ENCODE results near the gene ZC2HC1B.

Gene ZC2HC1B

DNA sequence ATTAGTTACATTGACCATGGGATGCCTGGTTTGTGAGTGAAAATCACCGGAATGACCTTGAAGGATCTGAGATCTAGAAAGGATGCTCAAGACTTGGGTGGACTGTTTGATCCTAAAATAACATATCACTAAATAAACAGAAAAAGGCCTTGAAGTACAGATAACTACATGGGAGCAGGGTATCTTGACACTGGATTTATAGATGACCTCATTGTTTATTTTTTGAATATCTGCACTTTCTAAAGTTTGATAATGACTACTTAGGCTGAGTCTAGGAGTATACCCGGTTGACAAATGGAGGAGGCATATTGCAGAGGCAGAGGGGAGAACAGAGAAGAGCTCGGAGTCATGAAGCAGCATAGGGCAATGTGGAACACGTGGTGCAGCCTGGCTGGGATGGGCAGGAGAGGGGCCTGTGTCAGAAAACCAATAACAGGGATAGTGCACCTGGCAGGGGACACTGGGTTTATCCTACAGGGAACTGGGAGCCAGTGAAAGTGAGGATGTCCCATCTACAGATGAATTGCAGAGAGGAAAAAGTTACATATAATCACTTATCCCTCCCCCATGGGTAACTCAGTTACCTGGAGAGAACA lies 93.5 kb downstream of the ZC2HC1B start:
- no peak overlapping the region for H3K27ac ChIP-seq
- no peaks in the 10 kb centered on the region for H3K36me3 ChIP-seq
- no peak overlapping the region for H3K4me3 ChIP-seq (ENCODE audit: low read depth, low read length)
- TF ChIP-seq, protein P1, sequence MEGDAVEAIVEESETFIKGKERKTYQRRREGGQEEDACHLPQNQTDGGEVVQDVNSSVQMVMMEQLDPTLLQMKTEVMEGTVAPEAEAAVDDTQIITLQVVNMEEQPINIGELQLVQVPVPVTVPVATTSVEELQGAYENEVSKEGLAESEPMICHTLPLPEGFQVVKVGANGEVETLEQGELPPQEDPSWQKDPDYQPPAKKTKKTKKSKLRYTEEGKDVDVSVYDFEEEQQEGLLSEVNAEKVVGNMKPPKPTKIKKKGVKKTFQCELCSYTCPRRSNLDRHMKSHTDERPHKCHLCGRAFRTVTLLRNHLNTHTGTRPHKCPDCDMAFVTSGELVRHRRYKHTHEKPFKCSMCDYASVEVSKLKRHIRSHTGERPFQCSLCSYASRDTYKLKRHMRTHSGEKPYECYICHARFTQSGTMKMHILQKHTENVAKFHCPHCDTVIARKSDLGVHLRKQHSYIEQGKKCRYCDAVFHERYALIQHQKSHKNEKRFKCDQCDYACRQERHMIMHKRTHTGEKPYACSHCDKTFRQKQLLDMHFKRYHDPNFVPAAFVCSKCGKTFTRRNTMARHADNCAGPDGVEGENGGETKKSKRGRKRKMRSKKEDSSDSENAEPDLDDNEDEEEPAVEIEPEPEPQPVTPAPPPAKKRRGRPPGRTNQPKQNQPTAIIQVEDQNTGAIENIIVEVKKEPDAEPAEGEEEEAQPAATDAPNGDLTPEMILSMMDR (IDR thresholded peaks at IDR 0.05; ENCODE audit: low read depth, low read length), result no peak
- H3K27me3 ChIP-seq (ENCODE audit: insufficient read depth, low read depth, severe bottlenecking), result no peaks in the 10 kb centered on the region
- no peaks in the 10 kb centered on the region for H3K9me3 ChIP-seq (ENCODE audit: severe bottlenecking)
- DNase-seq, result no peak

DNA sequence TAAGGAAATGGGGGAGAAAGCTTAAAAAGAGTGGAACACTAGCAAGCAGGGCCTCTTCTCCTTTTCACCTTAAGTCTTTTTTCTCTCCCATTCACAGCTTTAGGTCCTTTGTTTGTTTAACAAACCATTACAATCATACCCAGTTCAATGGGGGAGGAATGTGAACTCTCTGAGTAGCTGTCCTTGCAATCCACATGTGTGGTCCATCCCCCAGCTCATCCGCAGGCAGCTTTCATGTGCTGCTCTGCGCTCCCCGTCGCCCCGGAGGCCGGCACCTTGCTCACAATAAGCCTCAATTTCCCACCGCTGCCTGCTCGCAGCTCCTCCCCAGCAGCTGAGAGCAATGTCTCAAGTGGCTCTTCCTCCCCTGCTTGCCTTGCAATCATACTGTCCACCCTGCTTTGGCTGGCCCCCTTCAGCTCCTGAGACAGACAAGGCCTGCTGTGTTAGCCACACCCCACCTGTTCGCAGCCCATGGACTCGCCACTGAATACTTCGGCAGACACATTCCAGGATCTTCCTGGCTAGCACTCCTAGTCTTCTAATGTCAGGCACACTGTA lies 94.6 kb downstream of the ZC2HC1B start:
- no peak for DNase-seq
- H3K4me3 ChIP-seq (ENCODE audit: low read depth, low read length), result no peak overlapping the region
- TF ChIP-seq, protein P1 (IDR thresholded peaks at IDR 0.05; ENCODE audit: low read depth, low read length), result no peak
- no peak overlapping the region for H3K27ac ChIP-seq
- H3K9me3 ChIP-seq (ENCODE audit: severe bottlenecking), result no peaks in the 10 kb centered on the region
- H3K36me3 ChIP-seq, result no peaks in the 10 kb centered on the region
- no peaks in the 10 kb centered on the region for H3K27me3 ChIP-seq (ENCODE audit: insufficient read depth, low read depth, severe bottlenecking)

DNA sequence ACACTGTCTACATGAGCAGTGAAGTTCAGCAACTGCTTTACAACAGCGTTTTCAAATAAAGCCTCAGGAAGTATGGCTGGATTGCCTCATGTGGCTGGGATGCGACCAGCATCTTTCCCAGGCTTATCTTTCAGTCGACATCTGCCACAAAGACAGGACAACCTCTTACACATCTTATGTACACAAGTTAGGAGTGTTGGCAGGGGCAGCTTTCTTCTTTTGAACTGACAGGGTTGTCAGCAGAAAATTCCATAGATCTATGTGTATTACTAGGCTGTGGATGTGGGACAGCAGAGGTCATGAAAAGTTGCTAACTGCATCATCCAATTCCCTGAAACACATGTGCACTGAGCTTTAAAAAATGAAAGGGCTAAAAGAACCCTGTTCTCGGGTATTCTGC lies 95.7 kb downstream of the ZC2HC1B start:
- Histone ChIP-seq H3K9me3 (ENCODE audit: severe bottlenecking) (no peaks in the 10 kb centered on the region), H3K27me3 (ENCODE audit: insufficient read depth, low read depth, severe bottlenecking) (no peaks in the 10 kb centered on the region), H3K4me3 (ENCODE audit: low read depth, low read length) (no peak overlapping the region), H3K27ac (no peak overlapping the region), H3K36me3 (no peaks in the 10 kb centered on the region)
- TF ChIP-seq, protein P1 (IDR thresholded peaks at IDR 0.05; ENCODE audit: low read depth, low read length), result no peak
- DNase-seq, result no peak

DNA sequence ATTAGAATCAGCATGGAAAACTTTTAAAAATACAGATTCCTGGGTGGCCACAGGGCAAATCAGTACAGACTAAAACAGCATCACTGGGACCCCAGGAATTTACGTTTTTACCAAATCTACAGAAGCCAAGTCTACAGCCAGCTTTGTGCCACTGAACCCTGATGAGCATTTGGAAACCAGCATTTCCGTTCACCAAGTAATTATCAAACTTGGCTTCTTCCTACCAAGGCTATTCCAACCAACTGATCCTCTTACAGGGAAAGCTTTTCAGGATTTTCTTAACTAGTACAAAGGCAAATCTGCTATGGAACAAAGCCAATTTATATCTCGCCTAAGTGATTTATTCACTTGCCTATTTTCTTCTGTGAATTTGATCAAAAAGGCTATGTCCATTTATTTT lies 96.8 kb downstream of the ZC2HC1B start:
- H3K27me3 ChIP-seq (ENCODE audit: insufficient read depth, low read depth, severe bottlenecking), result no peaks in the 10 kb centered on the region
- no peaks in the 10 kb centered on the region for H3K36me3 ChIP-seq
- H3K4me3 ChIP-seq (ENCODE audit: low read depth, low read length), result peak overlapping the region; percentile 30; the same call in 1 of the 2 replicates
- no peaks in the 10 kb centered on the region for H3K9me3 ChIP-seq (ENCODE audit: severe bottlenecking)
- peak overlapping the region; percentile 76 for H3K27ac ChIP-seq
- no peak for DNase-seq
- TF ChIP-seq, protein P1 (IDR thresholded peaks at IDR 0.05; ENCODE audit: low read depth, low read length), result no peak

DNA sequence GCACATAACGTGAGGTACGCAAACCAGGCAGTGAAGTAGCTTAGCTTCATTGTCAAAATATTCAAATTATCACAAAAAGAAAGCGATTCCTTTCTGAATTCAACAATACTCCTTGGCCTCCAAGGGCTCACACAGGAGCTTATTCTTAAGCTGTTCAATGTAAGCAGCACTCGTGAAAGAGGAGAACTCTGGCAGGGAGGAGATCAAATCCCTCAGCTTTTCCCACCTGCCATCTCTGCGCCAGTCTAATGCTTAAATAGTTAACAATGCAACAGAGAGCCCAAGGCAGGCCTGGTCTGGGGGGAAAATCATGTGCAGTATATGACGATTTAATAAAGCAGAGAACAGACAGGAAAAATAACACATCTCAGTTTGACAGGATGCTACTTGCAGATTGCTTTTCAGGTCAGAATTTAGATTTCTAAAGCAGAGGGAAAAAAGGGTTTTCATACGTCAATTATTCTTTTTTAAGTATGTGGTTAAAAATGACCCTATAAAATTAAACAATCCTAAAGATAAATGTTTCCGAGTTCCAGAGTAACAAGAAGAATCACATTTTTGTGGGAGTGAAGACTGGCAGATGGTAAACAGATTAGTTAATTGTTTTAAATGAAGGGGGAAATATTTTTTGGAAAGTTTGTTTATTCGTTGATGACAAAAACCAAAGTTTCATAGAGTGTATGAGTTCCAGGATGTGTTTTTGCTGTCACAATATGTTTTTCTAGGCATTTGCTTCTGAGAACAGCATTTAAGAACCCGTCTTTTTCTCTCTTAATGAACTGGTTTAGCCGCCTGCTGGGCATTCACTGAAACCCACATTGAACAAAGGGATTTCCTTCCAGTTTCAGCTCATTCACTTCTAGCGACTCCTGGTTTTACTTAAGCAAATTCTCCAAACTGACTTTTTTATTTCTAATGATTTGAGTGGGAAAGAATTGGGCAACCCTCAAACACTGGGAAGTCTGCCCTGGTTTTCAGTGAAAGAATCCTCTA lies 97.9 kb downstream of the ZC2HC1B start:
- TF ChIP-seq, protein P1 (IDR thresholded peaks at IDR 0.05; ENCODE audit: low read depth, low read length), result peak; percentile 42
- Histone ChIP-seq H3K4me3 (ENCODE audit: low read depth, low read length) (peak overlapping the region; percentile 30), H3K9me3 (ENCODE audit: severe bottlenecking) (no peaks in the 10 kb centered on the region), H3K36me3 (no peaks in the 10 kb centered on the region), H3K27me3 (ENCODE audit: insufficient read depth, low read depth, severe bottlenecking) (no peaks in the 10 kb centered on the region), H3K27ac (peak overlapping the region; percentile 76)
- peak; percentile 75 for DNase-seq
